GM10266 (cell line): Measurements from ENCODE around the gene AVPR1B.

Source experiments
- DNase-seq: peaks from one replicate; pipeline ENCODE4 v3.0.0; 2012; ENCODE audit errors: extremely low spot score
- TF ChIP-seq, protein P1 (sequence below): IDR thresholded peaks from 2 replicates; pipeline ENCODE4 v1.5.1; 2012; ENCODE audit warnings: mild to moderate bottlenecking, low read depth; ENCODE audit not compliant: control insufficient read depth, insufficient read depth; ENCODE audit errors: missing control alignments

AVPR1B gene

GRCh38 chr1:206135248-206135647 lies 18.1 kb upstream of the AVPR1B start:
- DNase-seq = no peak
- TF ChIP-seq, protein P1, sequence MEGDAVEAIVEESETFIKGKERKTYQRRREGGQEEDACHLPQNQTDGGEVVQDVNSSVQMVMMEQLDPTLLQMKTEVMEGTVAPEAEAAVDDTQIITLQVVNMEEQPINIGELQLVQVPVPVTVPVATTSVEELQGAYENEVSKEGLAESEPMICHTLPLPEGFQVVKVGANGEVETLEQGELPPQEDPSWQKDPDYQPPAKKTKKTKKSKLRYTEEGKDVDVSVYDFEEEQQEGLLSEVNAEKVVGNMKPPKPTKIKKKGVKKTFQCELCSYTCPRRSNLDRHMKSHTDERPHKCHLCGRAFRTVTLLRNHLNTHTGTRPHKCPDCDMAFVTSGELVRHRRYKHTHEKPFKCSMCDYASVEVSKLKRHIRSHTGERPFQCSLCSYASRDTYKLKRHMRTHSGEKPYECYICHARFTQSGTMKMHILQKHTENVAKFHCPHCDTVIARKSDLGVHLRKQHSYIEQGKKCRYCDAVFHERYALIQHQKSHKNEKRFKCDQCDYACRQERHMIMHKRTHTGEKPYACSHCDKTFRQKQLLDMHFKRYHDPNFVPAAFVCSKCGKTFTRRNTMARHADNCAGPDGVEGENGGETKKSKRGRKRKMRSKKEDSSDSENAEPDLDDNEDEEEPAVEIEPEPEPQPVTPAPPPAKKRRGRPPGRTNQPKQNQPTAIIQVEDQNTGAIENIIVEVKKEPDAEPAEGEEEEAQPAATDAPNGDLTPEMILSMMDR = no peak

DNA sequence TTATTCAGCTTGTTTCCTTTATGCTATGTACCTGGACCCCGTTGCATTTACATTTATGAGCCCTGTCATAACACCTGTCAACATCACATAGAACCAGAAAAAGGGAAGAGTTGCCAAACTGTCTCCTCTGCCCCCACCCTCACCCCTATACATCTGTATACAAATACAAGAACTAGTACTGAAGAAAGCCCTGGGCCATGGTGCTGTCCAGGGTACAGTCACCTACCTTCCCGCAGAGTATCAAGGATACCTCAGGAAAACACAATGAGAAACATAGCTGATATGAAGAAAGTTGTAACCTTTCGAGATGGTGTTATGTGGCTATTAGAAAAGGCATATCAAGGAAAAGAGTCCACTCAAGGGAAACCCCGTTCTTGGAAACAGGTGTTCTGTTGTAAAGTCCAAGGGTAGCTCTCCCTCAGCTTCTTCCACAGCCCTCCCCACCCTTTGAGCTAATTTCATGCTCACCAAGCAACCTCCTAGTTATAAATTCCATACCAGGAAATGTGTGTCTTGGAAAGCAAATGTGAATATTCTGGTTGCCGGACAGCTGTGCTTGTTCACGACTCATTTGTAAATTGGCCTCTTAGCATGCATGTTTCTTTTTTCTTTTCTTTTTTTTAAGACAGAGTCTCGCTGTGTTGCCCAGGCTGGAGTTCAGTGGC lies 16.7 kb upstream of the AVPR1B start:
- DNase-seq = no peak
- TF ChIP-seq, protein P1 = no peak

GRCh38 chr1:206131037-206131436 lies 13.8 kb upstream of the AVPR1B start:
- TF ChIP-seq, protein P1 = no peak
- DNase-seq = no peak

DNA sequence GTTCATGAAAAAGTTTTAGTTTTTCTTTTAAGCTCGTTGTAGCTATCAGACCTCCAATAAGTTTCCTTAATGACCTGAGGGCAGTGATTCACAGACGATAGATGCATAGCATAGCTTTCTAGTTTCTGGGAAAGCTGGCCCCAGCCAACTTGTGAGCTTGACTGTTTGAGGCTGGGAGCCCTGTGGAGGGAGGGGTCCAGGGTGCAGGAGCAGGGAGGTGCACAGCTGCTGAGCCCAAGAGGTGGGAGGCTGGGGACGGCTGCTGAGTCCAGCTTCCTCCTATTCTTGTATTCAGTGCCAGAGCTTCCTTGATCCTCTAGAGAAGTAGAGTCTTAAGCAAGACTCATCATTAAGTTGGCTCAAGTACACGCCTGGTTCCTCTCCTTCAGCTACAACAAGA lies 11.0 kb upstream of the AVPR1B start:
- TF ChIP-seq, protein P1 = no peak
- DNase-seq = no peak

- TF ChIP-seq, protein P1 = no peak
- DNase-seq = no peak
Measured at GRCh38 chr1:206127336-206127735, 10.1 kb upstream of the AVPR1B start.

DNA sequence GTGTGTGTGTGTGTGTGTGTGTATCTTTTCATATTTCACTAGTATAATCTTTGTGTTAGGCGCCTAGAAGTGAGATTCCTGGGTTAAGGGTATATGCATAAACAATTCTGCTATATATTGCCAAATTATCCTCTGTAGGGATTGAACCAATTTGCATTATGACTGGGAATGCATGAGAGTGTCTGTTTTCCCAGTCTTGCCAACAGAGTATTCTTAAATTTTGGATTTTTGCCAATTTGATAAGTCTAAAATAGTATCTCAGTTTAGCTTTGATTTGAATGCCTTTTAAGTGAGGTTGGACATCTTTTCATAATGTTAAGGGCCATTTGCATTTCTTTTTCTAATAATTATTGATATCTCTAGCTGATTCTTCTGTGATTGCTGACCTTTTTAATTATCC lies 8.2 kb upstream of the AVPR1B start:
- no peak for DNase-seq
- TF ChIP-seq, protein P1 = no peak

DNA sequence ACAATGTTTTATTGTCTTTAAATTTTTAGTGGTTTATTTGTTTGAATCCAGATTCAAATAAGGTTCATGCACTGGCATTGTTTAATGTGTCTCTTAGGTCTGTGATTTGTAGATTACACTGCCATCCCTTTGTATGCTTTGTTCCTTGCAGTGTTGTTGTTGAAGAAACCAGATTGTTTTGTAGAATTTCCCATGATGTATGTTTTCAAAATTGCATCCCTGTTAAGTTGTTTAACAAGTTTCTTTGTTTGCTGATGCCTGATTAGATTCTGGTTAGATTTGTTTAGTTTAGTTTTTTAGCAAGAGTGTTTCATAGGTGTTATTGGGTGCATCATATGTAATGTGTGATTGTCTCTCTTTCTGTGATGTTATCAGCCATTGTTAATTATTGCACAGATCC lies 5.5 kb upstream of the AVPR1B start:
- no peak for DNase-seq
- TF ChIP-seq, protein P1 = no peak
